GM18867 (cell line): ENCODE data around the gene LIPC.

ENCODE experiments used
- ATAC-seq: cut with Tn5 transposase; IDR thresholded peaks from one replicate; pipeline ENCODE4 v1.9.1; 2021; ENCODE audit warnings: mild to moderate bottlenecking, moderate library complexity; ENCODE audit not compliant: unreplicated experiment

The LIPC gene

GRCh38 chr15:58549013-58549784 is 117.4 kb downstream of the LIPC start:
- ATAC-seq, result no peak

GRCh38 chr15:58549785-58550074 is 117.9 kb downstream of the LIPC start:
- ATAC-seq, result no peak

DNA sequence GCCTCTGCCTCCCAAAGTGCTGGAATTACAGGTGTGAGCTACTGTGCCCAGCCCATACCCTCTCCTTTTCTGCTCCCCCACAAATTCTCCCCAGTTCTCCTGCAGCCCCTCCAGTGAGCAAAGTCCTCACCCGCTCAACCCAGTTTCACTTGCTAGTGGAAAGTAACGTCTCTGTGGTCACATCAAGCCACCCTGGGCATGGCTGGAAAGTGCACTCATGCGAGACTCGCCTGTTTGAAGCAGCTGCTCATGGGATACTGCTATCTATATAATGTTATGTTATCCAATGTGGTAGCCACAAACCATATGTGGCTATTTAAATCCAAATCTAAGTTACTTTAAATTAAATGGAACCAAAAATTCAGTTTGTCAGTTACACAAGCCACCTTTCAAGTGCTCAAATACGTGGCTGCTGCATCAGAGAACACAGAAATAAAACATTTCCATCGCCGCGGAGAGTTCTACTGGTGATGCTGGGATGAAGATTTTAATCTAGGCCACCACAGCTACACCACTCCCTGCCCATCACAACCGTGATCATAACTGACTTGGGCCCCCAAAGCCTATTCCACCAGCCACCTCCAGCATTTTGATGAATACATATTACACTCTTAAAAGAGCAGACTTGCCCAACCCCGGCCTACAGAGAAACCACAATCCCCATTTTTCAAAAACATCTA is 119.4 kb downstream of the LIPC start:
- ATAC-seq, result no peak

DNA sequence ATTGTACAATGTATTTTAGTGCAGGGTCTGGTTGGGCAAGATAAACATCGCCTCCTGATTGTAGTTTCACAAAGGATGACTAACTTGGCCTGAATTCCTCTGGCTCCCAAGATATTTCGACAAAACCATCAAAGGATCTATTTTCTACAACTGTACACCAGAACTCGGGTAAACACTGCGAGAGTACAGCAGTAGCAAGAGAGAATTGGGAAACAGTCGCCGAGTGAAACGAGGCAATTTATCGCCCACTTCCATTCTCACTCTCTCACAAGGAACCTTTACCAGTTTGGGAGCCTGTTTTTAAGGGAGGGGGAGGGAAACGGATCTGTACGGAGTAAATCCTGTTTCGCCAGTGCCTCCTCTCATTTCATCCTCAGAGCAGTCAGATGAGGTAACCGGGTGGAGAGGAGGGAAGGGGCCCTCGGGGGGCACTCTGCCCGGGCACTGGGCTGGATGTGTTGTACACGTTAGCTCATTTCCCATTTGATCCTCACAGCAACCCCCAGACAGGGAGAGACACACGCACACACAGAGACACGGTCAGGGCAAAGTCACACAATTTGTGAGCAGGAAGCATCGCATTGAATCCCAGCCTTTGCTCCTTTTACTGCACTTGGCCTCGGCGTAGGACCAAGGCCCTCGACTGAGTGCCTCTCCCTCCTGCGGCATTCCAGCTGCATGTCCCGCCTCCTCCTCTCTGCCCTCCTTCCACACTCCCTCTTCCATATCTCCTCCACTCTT is 120.1 kb downstream of the LIPC start:
- ATAC-seq, result no peak

DNA sequence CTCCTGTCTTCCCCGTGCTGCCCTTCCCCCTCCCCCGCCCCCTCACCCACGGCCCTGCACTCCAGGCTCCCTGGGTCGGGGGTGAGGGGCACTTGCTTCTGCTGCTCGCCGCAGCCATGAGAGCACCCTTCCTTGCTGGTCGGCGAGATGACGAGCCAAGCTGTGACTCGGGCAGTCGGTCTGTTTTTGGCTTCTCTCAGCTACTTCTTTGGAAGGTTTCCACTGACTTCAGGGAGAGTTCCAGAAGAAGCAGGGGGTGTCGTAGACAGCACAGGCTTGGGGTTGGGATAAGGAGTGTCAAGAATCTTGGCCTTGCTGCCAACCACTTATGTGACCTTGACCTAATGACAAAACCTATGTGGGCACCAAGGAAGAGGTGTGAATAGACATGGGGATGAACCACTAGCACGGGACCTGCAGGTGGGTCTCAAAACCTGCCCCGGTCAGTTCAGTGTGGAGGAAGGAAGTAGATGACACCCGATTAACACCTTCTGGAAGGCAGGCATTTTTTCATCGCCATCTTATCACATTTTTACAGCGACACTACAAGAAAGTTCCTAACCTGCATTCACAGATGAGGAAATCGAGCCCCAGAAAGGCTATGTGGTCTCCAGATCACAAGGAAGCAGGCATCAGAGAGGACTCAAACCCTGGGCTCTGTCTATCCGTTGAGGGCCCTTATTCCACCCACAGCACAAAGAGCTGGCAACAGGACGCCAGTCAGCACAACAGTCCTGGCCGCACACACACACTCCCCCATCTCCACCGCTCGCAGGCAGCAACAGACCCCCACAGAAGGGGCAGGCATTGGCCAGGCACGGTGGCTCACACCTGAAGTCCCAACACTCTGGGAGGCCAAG is 120.9 kb downstream of the LIPC start:
- ATAC-seq, result no peak

GRCh38 chr15:58553365-58553918 is 121.7 kb downstream of the LIPC start:
- no peak for ATAC-seq

DNA sequence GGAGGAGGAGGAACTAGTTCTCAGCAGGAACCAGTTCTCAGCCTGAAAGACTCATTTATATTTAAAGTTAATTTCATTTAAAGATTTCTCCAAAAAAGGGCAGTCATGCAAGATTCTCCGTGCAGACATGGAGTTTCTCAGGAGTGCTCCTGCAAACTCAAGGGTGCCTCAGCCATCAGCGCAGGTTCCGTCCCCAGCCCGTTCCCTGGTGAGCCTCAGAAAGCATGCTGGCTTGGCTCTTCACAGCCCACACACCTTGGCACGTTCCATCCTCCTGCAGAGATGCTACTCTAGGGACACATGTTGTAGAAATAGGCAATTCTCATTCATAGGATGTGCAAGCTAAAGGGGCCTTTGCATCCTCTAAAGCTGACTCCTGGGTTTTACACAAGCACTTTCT is 123.0 kb downstream of the LIPC start:
- no peak for ATAC-seq

DNA sequence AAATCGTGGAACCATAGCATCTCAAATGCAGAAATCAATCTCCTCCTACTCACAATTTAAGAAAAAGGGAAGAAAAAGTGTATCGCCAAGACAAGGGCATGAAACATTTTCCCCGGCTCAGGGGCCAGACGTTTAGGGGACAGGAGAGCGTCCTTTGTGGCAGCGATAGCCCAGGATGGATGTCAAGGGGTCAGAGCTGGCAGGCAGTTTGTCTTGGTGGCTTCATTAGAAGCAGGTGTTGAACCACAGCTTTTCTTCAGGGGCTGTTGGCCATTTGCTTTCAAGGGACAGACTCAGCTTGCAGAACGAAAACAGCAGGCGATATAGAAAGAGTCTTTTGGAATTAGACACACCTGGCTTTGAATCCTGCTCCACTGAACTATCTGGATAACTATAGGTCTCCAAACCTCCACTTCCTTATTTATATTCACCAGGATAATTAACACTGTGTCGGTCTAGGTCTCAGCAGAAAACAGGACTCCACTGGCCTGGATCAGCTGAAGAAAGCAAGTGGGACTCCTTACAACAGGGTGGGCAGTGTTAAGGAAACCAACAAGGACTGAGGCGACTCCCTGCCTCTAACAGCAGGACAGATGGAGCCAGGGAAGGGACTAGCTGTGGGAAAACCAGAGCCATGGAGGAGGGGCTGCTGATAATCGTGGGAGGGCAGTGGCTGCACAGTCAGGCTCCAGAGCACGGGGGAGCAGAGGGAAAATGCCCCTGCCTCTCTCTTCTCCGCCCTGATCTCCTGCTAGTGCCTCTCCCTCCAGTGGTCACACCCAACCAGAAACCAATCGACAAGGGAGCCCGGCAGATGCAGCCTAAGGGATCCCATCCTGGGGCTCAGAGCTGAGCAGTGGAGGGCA is 123.6 kb downstream of the LIPC start:
- ATAC-seq, result no peak

DNA sequence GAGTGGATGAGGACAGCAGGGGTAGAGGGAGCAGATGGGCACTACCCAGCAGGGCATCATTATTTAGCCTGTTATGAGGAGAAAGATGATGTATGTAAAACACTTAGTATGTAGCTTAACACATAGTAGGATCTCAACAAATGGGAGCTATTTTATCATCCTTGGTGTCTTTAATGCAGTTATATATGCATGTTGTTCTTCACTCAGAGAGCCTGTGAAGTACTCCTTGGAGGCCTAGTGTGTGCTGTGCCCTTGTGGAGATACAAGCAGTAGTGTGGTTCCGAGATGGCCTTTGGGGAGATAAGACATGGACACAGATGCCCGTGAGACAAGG is 124.2 kb downstream of the LIPC start:
- ATAC-seq, result no peak

DNA sequence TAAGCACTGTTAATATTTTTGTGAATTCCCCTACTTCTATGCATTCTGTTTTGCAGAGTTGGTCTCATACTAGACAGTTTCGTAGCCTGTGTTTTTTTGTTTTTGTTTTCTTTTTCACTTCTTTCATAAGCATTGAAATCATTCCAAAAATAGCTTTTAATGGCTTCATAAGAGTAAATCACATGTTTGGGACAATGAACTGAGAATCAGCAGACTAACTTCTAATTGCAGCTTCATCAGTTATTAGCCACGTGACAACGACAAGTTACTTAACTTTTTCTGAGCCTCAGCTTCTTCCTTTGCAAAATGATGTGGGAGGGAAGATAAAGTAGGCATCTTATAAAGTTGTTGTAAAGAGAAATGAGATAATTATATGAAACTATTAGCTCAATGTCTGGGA is 124.8 kb downstream of the LIPC start:
- no peak for ATAC-seq

DNA sequence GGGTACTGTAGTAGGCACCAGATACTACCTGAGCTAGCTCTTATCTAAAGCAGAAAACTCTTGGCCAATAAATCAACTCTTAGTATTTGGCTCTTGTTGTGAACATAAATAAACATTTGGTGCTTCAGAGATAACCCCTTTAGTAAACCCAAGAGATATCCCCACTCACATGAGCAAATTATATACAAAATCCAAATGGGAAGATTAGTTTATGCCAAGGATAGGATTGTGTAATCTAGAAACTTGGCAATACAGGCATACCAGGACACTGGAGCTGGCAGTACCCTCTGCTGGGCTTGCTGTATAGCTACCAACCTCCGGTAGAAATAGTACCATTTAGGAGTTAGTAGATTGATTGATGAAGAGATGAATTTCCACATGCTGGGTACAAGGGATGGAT is 127.0 kb downstream of the LIPC start:
- ATAC-seq, result no peak

DNA sequence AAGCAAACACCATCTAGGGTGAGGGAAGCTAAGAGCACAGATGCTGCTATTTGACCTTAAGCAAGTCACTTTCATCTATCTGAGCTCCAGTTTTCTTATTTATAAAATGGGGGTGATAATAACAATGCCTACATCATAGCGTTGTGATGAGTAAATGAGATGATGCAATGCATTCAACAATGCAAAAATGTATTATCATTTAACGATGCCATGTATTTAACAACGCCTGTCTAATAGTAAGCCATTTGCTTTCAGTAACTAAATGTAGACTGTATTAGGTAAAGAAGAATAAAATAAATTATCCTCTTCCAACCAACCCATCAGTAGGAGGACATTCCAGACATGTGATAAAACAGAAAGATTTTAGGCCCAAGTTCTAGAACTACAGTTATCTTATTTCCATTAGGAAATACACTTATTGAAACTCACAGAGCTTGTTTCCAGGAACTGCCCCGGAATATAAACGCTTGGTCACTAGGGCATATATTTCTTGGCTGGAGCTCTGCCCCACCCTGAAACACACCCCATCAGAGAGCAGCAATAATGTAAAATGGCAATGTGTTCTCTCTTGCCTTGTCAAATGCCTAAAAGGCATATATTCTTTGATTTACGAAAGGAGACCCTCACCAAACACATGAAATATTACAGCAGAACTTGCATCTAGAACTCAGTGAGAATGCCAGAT is 128.3 kb downstream of the LIPC start:
- no peak for ATAC-seq

DNA sequence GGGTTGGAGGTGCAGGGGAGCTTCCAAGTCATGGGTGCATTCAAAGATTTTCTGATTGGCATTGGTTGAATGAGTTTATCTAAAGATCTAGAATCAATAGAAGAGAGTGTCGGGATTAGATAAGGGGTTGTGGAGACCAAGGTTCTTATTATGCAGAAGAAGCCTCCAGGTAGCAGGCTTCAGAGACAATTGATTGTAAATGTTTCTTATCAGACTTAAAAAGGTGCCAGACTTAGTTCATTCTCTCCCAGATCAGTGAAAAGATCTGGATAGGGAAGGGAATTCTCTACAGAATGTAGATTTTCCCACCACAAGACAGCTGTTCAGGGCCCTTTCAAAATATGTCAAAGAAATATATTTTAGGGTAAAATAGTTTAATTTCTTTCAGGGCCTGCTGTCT is 129.5 kb downstream of the LIPC start:
- no peak for ATAC-seq

GRCh38 chr15:58562135-58562534 is 130.3 kb downstream of the LIPC start:
- ATAC-seq, result no peak

DNA sequence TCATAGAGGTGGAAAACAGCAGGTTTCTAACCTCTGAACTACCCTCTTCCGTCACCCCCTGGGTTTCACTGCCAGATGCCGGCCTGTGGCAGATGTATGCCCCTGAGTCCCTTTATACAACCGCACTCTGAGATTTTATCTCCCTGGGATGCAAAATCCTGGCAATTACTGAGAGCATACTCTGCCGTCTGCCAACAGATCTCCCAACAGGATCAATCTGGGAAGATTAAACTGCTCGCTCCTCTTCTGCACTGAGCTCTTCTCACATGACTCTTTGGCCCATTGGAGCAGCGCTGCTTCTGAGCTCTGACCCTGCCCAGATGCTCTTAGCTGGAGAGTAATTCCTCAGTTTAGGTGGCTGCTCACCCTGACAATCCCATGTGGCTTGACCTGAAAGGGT is 133.2 kb downstream of the LIPC start:
- no peak for ATAC-seq

GRCh38 chr15:58565619-58566018 is 133.8 kb downstream of the LIPC start:
- ATAC-seq, result no peak

- no peak for ATAC-seq
Measured at GRCh38 chr15:58566029-58566428, 134.2 kb downstream of the LIPC start.

DNA sequence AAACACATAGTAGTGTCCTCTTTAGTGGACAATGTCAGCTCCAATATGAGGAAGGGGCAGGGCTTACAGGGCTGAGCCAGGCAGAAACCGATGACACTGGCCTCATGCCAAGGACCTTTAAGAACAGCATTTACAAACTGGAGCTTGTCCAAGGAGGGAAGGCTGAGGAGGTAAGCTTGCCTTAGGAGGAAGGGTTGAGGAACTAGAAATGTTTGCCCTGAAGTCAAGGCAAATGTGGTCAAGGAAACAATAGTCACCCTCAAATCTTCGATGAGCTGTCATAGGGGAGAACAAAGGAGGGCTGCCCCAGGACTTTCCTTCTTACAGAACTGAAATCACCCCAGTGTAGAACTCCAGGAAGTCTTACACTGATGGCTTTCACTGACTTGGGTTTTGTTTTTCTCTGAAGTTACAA is 136.4 kb downstream of the LIPC start:
- ATAC-seq, result no peak

GRCh38 chr15:58569455-58569854 is 137.7 kb downstream of the LIPC start:
- ATAC-seq, result no peak

DNA sequence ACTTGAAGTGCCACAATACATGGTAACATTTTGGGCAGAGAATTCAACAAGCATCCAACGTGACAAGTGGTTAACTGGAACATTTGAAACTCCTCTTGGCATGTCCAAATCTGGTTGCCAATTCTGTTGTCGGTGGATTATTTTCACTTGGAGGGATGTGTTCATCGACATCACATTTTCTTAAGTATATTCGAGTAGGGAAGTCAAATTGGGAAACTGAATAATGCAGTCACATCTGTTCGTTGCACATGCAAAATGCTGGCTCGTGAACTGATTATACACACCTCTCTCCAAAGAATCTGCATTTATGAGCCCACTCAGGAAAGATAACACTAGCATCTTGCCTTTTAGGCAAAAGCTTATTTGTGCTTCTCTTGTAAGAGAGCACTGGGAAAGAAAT is 139.7 kb downstream of the LIPC start:
- ATAC-seq, result no peak
